CD4-positive, alpha-beta T cell treated with Interleukin-17A for 1 hour (primary cell): ENCODE results near the gene SIRT2.
A peak's percentile ranks its signal among the peaks of the same experiment; 100 is the strongest.
"Not testable (repeated sequence)": the region's sequence is repeated elsewhere in the genome, so short reads cannot be mapped to it uniquely, and the experiment has no call there.

Source experiments
- DNase-seq: peaks from one replicate; pipeline ENCODE4 v3.0.0-alpha.2; 2020

The SIRT2 gene

DNA sequence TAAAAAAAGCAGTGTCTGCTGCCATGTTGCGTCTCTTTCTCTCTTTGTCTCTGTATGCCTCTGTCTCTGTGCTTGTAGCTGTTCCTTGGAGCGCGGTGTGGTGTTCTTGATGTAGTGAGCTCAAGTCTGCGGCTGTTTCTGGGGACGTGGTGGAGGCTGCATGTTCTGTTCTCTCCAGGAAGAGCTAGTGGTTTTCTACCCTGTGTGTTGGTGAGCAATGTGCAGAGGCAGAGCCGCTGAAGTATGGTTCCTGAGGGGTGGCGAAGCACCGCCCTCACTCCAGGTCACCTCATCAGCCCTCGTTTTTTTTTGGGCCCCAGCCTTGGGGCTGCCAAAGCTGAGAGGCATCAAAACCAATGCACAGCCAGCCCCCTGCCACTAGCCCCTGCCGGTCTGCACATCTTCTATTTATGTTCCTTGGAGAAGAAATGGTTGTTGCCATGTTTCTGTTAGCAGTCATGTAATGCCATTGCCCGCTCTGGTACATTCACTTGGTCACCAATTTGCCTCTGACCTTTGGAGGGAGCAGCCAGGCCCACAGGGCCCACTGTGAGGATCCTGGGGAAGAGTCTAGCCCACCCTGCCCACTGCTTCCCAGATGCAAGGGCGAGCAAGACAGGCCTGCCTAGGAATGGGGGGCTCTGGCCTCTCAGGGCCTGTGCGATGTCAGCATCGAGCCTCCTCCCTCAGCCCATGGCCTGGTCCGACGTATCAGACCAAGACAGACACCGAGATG, 56.8 kb downstream of the SIRT2 start:
- peak; percentile 79 for DNase-seq

DNA sequence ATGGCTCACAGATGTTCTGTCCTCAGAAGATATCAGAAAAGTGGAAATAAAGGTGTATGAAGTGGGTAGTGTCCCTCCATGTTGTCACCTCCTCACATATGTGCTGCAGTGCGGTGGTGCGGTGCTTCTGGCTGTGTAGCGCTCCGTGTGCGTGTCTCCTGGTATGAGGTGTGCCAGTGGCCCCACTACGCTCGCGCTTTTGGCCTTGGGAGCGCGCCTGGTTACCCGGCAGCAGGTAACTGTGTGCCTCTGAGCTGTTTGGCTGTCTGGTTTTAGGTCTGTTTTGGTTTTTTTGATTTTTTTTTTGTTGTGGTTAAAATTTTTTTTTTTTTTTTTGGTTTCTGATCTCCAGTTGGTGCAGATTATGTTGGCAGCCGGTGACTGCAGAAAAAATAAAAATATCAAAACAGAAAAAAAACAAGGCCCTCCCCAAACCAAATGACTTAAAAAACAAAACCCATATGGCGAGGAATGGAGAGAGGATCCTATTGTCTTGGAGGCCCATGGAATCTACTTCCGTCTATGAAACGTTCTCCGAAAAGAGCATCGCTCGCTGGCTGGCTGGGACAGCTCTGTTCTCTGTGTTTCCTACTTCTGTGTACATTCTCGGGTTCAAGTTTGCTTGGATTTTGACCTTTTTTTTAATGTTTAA, 57.5 kb downstream of the SIRT2 start:
- peak; percentile 72 for DNase-seq

DNA sequence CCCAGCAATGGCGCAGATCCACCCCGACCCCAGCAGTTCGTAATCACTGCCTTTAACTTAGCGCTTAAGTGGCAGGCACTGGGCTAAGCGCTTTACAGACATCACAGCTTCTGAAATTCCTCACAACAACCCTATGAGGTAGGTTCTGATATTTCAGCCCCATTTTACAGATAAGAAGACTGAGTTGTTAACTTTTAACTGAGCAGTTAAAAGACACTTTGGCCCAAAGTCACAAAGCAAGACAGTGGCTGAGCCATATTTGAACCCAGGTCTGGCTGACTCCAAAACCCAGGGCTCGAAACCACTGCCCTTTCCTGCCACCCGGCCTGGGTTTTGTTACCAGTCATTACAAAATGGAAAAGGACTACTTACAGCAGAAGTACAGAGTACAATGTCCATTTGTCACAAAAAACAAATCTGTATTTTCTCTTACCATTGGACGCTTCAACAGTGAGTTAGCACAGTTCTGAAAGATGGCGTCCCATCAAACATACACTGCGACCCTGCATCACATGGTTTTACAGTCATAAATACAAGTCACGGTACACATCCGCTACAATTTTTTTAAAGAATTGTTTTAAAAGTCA, 58.1 kb downstream of the SIRT2 start:
- DNase-seq, result no peak

DNA sequence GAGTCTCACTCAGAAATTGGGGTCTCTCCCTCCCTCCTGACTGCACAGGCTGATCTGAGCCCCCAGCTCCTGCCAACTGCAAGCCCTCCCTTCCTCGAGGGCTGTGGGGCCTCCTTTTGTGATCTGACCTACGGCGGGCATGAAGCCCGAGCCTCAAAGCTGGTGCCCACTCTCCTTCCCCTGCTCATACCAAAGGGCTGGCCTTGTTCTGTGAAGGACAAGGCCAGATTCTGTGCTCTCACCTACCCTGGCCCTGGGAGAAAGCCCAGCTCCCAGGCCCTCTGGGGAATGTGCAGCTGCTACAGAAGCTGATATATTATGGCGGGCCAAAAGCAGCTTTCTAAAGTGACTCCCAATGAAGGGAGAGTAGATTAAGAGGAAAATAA, 58.8 kb downstream of the SIRT2 start:
- DNase-seq, result no peak

DNA sequence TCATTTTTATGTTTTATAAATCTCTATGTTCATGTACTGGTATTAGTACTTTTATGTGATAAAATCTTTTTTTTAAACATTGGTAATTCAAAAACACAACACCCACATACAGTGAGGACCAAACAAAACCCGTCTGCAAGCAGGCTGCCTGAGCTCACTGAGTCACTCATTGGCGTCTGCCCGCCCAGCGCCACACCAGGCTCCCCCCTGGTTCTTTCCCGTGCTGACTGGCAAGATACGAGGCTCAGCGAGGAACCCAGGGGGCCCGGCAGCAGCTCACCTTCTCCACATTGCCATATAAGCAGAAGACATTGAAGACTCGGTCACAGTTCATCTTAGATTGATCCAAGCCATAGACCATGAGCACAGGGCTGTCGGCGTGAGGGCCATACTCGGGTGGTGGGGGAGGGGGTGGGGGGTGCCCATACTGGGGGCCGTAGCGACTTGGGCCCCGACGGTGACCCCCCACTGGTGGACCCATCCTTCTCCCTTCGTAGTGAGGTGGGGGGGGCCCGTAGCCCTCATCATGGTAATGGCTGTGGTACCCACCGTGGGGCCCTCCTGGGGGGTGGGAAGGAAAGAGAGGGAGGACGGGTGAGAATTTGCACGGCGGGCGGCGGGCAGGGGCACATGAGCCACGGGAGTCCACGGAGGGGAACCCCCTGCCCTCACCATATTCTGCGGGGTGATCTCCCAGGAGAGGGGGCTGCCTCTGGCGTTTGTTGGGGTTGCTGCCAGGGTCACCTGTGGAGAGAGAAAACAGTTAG, 59.4 kb downstream of the SIRT2 start:
- DNase-seq, result no peak

DNA sequence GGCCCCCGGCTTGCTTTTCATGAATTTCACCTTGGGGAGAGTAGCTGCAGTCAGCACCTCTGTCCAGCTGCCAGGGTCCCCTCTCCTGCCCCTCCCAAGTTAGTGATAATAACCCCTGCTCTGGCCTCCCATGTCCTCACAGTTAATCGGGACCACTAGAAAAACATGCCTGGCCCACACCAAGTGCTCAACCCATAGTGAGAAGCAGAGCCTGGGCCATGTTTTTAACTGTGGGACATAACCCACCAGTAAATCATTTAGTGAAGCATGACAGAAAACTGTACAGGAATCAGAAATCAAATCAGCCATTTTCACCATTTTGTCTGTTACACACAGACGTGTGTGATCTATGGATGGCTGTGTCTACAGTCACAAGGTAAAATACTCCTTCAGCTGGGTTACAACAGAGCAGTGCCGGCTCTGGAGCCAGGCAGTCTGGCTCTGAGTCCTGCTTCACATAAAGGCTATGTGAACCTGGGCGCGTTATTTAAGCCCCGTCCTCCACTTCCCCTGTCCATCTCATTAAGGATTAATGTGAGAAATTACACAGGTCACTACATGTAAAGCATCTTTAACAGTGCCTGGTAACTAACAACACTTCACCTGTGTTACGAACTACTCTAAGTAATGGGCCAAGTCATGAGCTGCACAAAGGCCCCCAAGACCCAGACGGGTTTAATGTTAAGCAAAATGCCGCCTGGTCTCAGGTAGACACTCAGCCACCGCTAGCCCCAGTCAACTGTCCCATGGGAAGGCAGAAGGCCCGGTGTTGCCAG, 60.2 kb downstream of the SIRT2 start:
- no peak for DNase-seq

DNA sequence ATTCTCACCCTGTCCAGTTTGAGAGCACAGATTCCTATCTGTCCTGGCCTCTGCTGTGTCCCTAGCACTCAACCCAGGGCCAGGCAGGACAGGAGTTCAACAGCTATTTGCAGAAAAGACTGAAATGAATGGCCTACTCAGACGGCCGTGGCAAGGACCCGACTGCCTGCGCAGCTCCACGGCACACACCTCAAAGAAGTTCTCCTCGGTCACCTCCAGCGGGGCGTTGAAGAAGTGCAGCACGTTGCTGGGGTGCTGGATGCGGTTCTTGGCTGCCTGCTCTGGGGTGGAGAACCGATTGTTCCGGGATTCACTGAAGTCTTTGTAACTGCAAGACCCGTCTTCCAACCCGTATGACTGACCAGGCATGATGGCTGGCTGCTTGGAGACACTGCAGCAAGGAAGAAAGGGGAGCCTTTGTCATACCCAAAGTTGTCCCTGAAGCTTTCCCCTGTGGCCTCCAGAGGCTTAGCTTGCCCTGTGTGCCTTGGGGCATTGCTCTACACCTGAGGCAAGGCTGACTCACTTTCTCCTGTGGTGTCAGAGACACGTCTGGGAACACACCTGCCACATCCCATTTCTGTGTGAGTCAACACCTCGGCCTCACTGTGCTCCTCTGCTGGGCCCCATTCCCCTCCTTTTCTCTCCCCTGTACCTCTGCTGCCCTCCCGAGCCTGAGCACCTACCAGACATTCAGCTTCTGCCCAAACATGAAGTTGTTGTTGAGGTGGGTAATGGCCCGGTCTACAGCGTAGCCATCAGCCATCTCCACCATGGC, 61.0 kb downstream of the SIRT2 start:
- DNase-seq, result no peak

DNA sequence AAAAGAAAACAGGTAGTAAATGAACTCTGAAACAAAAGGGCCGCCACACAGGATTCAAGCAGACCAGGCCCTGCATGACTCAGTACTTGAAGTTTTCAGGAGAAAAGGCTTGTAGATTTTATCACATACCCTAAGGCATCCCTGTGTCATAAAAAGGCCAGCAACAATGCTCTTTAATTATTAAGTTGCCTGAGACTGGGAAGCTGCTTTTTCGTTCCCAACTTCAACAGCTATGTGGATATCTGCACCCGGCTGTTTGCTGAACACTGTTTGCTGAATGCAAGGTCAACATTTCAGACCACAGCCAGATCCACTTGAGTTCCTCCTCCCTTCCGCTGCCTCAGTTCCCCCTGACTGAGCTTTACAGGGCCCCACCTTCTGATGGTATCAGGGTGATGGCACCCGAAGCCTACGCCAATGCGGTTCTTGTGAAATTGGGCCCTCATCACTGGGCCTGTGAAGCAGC, 61.7 kb downstream of the SIRT2 start:
- DNase-seq, result no peak

DNA sequence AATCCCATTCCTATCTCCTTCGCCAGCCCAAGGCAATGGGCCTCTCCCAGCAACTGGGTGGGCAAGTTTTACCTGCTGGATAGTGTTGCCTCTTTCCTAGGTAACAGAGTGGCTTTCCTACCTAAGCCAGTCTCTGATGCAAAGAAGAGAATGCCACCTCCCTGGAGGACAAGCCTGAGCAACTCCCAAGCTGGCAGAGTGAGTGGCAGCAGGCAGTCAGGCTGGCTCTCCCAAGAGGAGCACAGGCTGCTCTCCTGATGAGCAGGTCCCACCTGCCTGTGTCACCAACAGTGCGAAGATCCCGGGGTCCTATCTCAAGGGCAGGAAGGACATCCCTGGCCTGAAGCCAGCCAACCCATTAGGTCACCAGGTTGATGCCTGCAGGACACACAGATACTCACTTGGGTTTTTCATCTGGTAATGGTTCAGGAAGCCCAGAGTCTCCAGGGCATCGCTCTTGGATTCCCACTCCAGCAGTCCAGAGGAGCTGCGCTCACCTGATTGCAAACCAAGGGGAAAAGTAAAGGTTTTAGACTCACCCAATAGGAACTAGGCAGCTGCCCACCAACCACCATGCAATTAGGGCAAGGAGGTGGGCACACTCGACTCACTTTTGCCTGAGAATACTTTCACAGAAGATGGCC, 62.3 kb downstream of the SIRT2 start:
- DNase-seq, result no peak

DNA sequence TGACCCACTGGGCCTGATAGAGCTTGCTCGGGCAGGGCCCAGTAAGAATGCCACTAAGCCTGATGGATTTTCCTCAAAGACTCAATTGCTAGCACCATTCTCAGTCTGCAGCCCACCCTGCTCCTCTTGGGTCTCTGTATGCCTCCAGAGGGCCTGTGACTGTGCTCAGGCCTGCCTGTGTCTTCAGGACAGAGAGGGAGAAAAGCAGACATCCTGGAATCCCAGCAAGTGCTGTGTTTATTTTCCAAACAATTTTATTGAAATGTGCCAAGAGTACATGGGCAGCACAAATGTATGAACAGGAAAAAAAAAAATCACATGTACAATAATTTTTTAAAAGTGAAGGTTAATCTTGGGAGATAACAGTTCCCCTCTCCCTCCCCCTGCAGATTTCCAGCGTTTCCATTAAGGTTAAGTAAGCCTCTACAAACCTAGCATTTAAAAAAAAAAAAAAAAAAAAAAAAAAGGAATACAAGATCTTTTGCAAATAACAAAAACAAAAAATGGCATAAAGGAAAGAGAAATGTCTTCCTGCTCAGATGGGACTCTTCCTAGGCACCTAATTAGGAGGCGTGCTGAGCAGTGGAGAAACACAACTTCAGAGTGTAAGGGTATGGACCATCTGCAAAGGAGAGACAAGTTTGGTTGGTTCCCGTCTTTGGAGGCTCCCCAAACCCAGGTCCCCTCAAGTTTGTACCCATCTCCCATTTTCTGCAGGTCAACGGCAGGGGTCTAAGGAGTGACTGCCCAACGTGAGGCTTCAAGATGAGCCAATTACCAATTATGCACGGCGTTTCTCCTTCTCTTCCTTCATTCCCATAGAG, 63.0 kb downstream of the SIRT2 start:
- no peak for DNase-seq

DNA sequence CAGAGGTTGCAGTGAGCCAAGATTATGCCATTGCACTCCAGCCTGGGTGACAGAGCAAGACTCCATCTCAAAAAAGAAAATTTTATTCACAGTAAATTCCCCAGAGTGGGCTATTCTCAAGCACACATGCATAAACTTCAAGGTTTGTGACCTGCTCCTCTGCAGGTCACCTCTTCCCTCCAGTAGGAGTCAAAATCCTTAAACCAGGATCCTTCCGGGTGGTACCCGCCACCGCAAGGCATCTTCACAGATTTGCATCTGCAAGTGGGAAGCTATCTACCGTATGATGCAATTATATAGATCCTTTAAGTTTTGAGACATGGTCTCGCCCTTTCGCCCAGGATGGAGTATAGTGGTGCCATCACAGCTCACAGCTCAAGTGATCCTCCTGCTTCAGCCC, 64.8 kb downstream of the SIRT2 start:
- no peak for DNase-seq

DNA sequence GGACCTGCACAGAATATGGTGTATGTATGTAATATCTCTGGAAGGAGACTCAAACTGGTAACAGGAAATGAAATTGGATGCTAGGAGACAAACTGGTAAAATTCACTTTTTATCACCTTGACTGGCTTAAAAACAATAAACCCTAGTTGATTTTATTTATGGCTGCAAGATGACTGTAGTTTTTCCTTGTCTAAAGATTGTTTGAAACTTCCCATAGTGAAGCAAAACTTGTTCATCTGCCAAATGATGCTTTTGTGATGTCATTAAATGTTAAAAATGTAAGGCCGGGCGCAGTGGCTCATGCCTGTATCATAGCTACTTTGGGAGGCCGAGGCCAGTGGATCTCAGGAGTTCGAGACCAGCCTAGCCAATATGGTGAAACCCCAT, 65.3 kb downstream of the SIRT2 start:
- no peak for DNase-seq

DNA sequence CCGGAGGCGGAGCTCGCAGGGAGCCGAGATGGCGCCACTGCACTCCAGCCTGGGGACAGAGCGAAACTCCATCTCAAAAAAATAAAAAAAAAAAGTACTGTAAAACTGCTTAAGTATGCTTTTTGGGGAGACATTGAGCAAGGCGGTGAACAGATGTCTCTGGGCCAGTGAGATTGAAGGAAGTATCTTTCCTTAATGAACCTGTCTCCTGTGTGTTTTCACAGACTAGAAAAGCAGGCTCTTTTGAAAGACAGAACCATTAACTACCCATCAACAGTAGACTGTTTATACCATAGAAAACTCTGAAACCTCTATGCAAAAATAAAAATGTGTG, 66.4 kb downstream of the SIRT2 start:
- DNase-seq, result no peak

DNA sequence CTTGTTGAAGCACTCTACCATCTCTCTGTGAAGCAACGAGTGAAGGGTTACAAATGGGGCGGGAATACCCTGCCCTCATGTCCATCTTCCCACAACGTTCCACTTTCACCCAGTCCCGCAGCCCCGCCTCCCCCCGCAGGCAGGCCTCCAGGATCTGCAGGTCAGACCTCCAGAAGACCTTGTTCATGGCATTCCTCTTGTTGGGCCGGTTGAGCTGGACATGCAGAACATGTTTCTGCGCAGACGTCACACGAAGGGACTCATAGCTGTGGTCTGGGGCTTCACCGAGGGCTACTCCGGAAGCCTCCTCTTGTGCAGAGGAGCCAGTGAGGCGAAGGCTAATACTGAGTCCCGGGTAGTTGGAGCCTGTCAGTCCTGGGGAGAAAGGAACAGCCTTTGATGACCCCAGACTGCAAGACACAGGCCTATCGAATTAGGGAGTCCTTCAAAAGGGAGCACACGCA, 68.2 kb downstream of the SIRT2 start:
- DNase-seq, result peak; percentile 46

DNA sequence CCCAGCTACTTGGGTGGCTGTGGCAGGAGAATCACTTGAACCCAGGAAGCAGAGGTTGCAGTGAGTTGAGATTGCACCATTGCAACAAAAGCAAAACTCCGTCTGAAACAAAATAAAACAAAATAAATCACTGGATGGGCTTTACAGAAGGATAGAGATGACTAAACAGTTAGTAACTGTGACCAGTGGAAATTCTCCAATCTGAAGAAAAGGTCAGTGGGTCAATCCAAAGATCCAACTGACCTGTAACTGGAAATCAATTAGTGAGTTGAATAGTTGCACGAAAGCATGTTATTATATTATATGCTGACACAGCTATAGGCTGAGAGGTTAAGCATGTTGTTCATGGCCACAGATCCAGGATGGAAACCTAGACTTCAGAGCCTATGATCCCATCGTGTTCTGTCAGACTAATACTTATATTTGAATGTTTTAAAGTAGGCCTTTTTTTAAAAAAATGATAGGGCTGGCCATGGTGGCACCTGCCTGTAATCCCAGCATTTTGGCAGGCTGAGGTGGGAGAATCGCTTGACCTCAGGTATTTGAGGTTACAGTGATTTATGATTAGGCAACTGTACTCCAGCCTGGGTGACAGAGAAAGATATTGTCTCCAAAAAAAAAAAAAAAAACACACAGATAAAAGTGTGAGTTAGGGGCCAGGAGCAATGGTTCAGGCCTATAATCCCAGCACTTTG, 69.2 kb downstream of the SIRT2 start:
- no peak for DNase-seq

DNA sequence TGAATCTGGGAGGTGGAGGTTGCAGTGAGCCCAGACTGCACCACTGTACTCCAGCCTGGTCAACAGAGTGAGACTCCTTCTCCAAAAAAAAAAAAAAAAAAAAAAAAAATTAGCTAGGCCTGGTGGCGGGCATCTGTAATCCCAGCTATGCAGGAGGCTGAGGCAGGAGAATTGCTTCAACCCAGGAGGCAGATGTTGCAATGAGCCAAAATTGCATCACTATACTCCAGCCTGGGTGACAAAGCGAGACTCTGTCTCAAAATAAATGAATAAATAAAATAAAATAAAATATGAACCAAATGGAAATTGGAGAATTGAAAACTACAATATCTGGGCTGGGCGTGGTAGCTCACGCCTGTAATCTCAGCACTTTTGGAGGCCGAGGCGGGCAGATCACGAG, 70.2 kb downstream of the SIRT2 start:
- not testable (repeated sequence) for DNase-seq
